Activated CD4-positive, alpha-beta T cell treated with anti-CD3 and anti-CD28 coated beads for 36 hours (primary cell): ENCODE measurements around the gene TOMM40. TPM values are rescaled to one million over a fixed set of nuclear protein-coding genes. Genes with fewer than 3 reads are reported as not detected.
"Not testable (repeated sequence)": the region's sequence is repeated elsewhere in the genome, so short reads cannot be mapped to it uniquely, and the experiment has no call there.

Experiments used
- ATAC-seq: fragments of 200-7000 bp; cut with Tn5 transposase; one replicate; pipeline ENCODE4 v1.10.0; 2021; ENCODE audit warnings: mild to moderate bottlenecking, moderate library complexity
- CTCF ChIA-PET: fragments of 350-600 bp; sonication (Branson Sonifier 250); formaldehyde crosslinking; loops from one replicate; lab custom pipeline; 2021; ENCODE audit warnings: antibody characterized with exemption; lab: Charles Lee
- POLR2A ChIA-PET: fragments of 350-600 bp; sonication (Branson Sonifier 250); formaldehyde crosslinking; loops from one replicate; lab custom pipeline; 2021; ENCODE audit warnings: antibody characterized with exemption, inconsistent platforms; lab: Charles Lee
- DNase-seq: peaks from one replicate; pipeline ENCODE4 v3.0.0-alpha.2; 2020
- H3K27ac Mint-ChIP-seq: one replicate; pipeline ENCODE4 v1.8.0; 2021; ENCODE audit warnings: mixed read lengths
- H3K27me3 Mint-ChIP-seq: one replicate; pipeline ENCODE4 v1.8.0; 2021; ENCODE audit warnings: mixed read lengths
- H3K36me3 Mint-ChIP-seq: one replicate; pipeline ENCODE4 v1.8.0; 2021; ENCODE audit warnings: low read depth, mixed read lengths
- H3K4me1 Mint-ChIP-seq: one replicate; pipeline ENCODE4 v1.8.0; 2021; ENCODE audit warnings: mixed read lengths
- H3K4me3 Mint-ChIP-seq: one replicate; pipeline ENCODE4 v1.8.0; 2021; ENCODE audit warnings: mild to moderate bottlenecking, moderate library complexity, mixed read lengths
- H3K9me3 Mint-ChIP-seq: one replicate; pipeline ENCODE4 v1.8.0; 2021; ENCODE audit warnings: low read depth, mixed read lengths
- intact Hi-C, 2 experiments: fragments of 100-400 bp; cut with DNase I in 1 of 2; cut with micrococcal nuclease in 1 of 2; formaldehyde crosslinking; loops; one replicate each; pipeline versions ENCODE4 v1.14.2 to v1.15.1; 2022 to 2024; cut with DNase I, micrococcal nuclease
- total RNA-seq, 2 experiments: library from RNA; stranded (reverse); gene quantifications; one replicate each; pipeline ENCODE4 v1.2.3, GENCODE V29; 2021

The TOMM40 gene
- total RNA-seq, 2 experiments from 2014 or later: 120 to 132 TPM

DNA sequence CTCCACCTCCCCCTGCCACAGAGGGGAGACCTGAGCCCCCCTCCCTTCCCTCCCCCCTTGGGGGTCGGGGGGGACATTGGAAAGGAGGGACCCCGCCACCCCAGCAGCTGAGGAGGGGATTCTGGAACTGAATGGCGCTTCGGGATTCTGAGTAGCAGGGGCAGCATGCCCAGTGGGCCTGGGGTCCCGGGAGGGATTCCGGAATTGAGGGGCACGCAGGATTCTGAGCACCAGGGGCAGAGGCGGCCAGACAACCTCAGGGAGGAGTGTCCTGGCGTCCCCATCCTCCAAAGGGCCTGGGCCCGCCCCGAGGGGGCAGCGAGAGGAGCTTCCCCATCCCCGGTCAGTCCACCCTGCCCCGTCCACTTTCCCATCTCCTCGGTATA lies 12.2 kb downstream of the TOMM40 start:
- DNase-seq (no peak), ATAC-seq (peak; percentile 6)
- Mint-ChIP-seq H3K27me3 (peaks cover 17% of the 10 kb centered on the region), H3K4me3 (no peak overlapping the region), H3K36me3 (peaks cover 23% of the 10 kb centered on the region), H3K9me3 (no peaks in the 10 kb centered on the region), H3K4me1 (peaks cover 8% of the 10 kb centered on the region), H3K27ac (no peak overlapping the region)
- POLR2A ChIA-PET: interaction anchor here (1.2 kb wide), 1 partner anchor 13 kb away, joined by 3 read pairs; the partner anchor contains the start of gene TOMM40
- intact Hi-C loops: loop anchor here (1.0 to 5.0 kb wide), 4 partner anchors 48 to 434 kb away; no protein-coding TSS in a partner anchor
- CTCF ChIA-PET: interaction anchor here (0.6 to 1.1 kb wide), 5 partner anchors 9 to 143 kb away, joined by 3 to 5 read pairs (median 4); no protein-coding TSS in a partner anchor

GRCh38 chr19:44903602-44904425 lies 12.8 kb downstream of the TOMM40 start:
- Mint-ChIP-seq H3K27me3 (peaks cover 17% of the 10 kb centered on the region), H3K9me3 (no peaks in the 10 kb centered on the region), H3K36me3 (peaks cover 20% of the 10 kb centered on the region), H3K4me3 (no peak overlapping the region), H3K27ac (no peak overlapping the region), H3K4me1 (peaks cover 8% of the 10 kb centered on the region)
- CTCF ChIA-PET: interaction anchor here (0.6 to 1.3 kb wide), 4 partner anchors 9 to 15 kb away, joined by 3 to 5 read pairs (median 4); no protein-coding TSS in a partner anchor
- POLR2A ChIA-PET: interaction anchor here (1.0 to 1.2 kb wide), 2 partner anchors 11 to 13 kb away, joined by 3 read pairs; partner anchors contain the start of gene TOMM40
- intact Hi-C loops: loop anchor here (1.0 to 5.0 kb wide), 4 partner anchors 47 to 433 kb away; no protein-coding TSS in a partner anchor
- DNase-seq (peak; percentile 85), ATAC-seq (peak; percentile 67)

DNA sequence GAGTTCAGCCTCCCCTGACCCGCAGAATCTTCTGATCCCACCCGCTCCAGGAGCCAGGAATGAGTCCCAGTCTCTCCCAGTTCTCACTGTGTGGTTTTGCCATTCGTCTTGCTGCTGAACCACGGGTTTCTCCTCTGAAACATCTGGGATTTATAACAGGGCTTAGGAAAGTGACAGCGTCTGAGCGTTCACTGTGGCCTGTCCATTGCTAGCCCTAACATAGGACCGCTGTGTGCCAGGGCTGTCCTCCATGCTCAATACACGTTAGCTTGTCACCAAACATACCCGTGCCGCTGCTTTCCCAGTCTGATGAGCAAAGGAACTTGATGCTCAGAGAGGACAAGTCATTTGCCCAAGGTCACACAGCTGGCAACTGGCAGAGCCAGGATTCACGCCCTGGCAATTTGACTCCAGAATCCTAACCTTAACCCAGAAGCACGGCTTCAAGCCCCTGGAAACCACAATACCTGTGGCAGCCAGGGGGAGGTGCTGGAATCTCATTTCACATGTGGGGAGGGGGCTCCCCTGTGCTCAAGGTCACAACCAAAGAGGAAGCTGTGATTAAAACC lies 13.5 kb downstream of the TOMM40 start:
- CTCF ChIA-PET: interaction anchor here (0.6 to 1.3 kb wide), 4 partner anchors 9 to 73 kb away, joined by 3 to 4 read pairs (median 3); no protein-coding TSS in a partner anchor

GRCh38 chr19:44905437-44906160 lies 14.5 kb downstream of the TOMM40 start, which contains the start of gene APOE:
APOE (plus strand) TSS chr19:44905796; CDS start chr19:44906625, 829 bp downstream.
- H3K36me3 Mint-ChIP-seq: peaks cover 13% of the 10 kb centered on the region
- H3K4me3 Mint-ChIP-seq: no peak within 1 kb of the TSS
- peaks cover 17% of the 10 kb centered on the region for H3K27me3 Mint-ChIP-seq
- CTCF ChIA-PET: interaction anchor here (0.5 to 1.1 kb wide), 7 partner anchors 47 to 653 kb away, joined by 3 to 8 read pairs (median 3); no protein-coding TSS in a partner anchor
- peaks cover 8% of the 10 kb centered on the region for H3K4me1 Mint-ChIP-seq
- no peak within 1 kb of the TSS for H3K27ac Mint-ChIP-seq
- POLR2A ChIA-PET: interaction anchor here (0.5 to 0.9 kb wide), 3 partner anchors 15 to 20 kb away, joined by 3 to 7 read pairs (median 4); partner anchors contain the start of gene TOMM40
- no peak for DNase-seq
- intact Hi-C loops: no loop called here
- no peak for ATAC-seq
- H3K9me3 Mint-ChIP-seq: no peaks in the 10 kb centered on the region

More for the DNA sequence above, 13.5 kb downstream of the TOMM40 start:
- POLR2A ChIA-PET: interaction anchor here (0.5 to 1.0 kb wide), 3 partner anchors 12 to 143 kb away, joined by 3 to 5 read pairs (median 4); no protein-coding TSS in a partner anchor
- H3K9me3 Mint-ChIP-seq: no peaks in the 10 kb centered on the region
- ATAC-seq (no peak), DNase-seq (no peak)
- no peak overlapping the region for H3K27ac Mint-ChIP-seq
- peaks cover 8% of the 10 kb centered on the region for H3K4me1 Mint-ChIP-seq
- H3K4me3 Mint-ChIP-seq: no peak overlapping the region
- intact Hi-C loops: loop anchor here in 1 of 2 experiments (5.0 kb wide), 1 partner anchor 433 kb away; no protein-coding TSS in a partner anchor
- H3K27me3 Mint-ChIP-seq: peaks cover 17% of the 10 kb centered on the region
- H3K36me3 Mint-ChIP-seq: peaks cover 20% of the 10 kb centered on the region

DNA sequence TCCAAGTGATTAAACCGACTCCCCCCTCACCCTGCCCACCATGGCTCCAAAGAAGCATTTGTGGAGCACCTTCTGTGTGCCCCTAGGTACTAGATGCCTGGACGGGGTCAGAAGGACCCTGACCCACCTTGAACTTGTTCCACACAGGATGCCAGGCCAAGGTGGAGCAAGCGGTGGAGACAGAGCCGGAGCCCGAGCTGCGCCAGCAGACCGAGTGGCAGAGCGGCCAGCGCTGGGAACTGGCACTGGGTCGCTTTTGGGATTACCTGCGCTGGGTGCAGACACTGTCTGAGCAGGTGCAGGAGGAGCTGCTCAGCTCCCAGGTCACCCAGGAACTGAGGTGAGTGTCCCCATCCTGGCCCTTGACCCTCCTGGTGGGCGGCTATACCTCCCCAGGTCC lies 16.6 kb downstream of the TOMM40 start:
- DNase-seq: no peak
- H3K27ac Mint-ChIP-seq: no peak overlapping the region
- intact Hi-C loops: no loop called here

DNA sequence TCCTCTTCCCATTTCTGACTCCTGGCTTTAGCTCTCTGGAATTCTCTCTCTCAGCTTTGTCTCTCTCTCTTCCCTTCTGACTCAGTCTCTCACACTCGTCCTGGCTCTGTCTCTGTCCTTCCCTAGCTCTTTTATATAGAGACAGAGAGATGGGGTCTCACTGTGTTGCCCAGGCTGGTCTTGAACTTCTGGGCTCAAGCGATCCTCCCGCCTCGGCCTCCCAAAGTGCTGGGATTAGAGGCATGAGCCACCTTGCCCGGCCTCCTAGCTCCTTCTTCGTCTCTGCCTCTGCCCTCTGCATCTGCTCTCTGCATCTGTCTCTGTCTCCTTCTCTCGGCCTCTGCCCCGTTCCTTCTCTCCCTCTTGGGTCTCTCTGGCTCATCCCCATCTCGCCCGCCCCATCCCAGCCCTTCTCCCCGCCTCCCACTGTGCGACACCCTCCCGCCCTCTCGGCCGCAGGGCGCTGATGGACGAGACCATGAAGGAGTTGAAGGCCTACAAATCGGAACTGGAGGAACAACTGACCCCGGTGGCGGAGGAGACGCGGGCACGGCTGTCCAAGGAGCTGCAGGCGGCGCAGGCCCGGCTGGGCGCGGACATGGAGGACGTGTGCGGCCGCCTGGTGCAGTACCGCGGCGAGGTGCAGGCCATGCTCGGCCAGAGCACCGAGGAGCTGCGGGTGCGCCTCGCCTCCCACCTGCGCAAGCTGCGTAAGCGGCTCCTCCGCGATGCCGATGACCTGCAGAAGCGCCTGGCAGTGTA lies 17.2 kb downstream of the TOMM40 start:
- Mint-ChIP-seq H3K9me3 (no peaks in the 10 kb centered on the region), H3K27ac (no peak overlapping the region), H3K4me1 (peaks cover 8% of the 10 kb centered on the region), H3K36me3 (peaks cover 3% of the 10 kb centered on the region), H3K27me3 (peaks cover 29% of the 10 kb centered on the region), H3K4me3 (no peak overlapping the region)
- CTCF ChIA-PET: no interaction called here
- DNase-seq (no peak), ATAC-seq (no peak)
- POLR2A ChIA-PET: interaction anchor here (0.6 kb wide), 1 partner anchor 49 kb away, joined by 3 read pairs; no protein-coding TSS in a partner anchor
- intact Hi-C loops: no loop called here

More for the DNA sequence above, 16.6 kb downstream of the TOMM40 start:
- no peak overlapping the region for H3K4me3 Mint-ChIP-seq
- H3K4me1 Mint-ChIP-seq: peaks cover 8% of the 10 kb centered on the region
- H3K27me3 Mint-ChIP-seq: peaks cover 23% of the 10 kb centered on the region
- ChIA-PET CTCF (no interaction called here), POLR2A (interaction anchor here (0.6 kb wide), 1 partner anchor 50 kb away, joined by 3 read pairs; no protein-coding TSS in a partner anchor)
- H3K36me3 Mint-ChIP-seq: peaks cover 6% of the 10 kb centered on the region
- ATAC-seq: no peak
- H3K9me3 Mint-ChIP-seq: no peaks in the 10 kb centered on the region

- DNase-seq (no peak), ATAC-seq (no peak)
- H3K36me3 Mint-ChIP-seq: no peaks in the 10 kb centered on the region
- intact Hi-C loops: no loop called here
- H3K9me3 Mint-ChIP-seq: no peaks in the 10 kb centered on the region
- H3K4me3 Mint-ChIP-seq: no peak overlapping the region
- no peak overlapping the region for H3K27ac Mint-ChIP-seq
- ChIA-PET POLR2A (interaction anchor here (0.9 kb wide), 1 partner anchor 11 kb away, joined by 6 read pairs; no protein-coding TSS in a partner anchor), CTCF (no interaction called here)
- peaks cover 33% of the 10 kb centered on the region for H3K27me3 Mint-ChIP-seq
- peaks cover 8% of the 10 kb centered on the region for H3K4me1 Mint-ChIP-seq
Measured at GRCh38 chr19:44908836-44909261, 17.8 kb downstream of the TOMM40 start.

DNA sequence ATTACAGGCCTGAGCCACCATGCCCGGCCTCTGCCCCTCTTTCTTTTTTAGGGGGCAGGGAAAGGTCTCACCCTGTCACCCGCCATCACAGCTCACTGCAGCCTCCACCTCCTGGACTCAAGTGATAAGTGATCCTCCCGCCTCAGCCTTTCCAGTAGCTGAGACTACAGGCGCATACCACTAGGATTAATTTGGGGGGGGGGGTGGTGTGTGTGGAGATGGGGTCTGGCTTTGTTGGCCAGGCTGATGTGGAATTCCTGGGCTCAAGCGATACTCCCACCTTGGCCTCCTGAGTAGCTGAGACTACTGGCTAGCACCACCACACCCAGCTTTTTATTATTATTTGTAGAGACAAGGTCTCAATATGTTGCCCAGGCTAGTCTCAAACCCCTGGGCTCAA lies 18.7 kb downstream of the TOMM40 start:
- ChIA-PET POLR2A (interaction anchor here (0.9 kb wide), 1 partner anchor 12 kb away, joined by 6 read pairs; no protein-coding TSS in a partner anchor), CTCF (interaction anchor here (0.5 to 0.9 kb wide), 2 partner anchors 15 to 429 kb away, joined by 3 read pairs; no protein-coding TSS in a partner anchor)
- Mint-ChIP-seq H3K36me3 (no peaks in the 10 kb centered on the region), H3K27ac (no peak overlapping the region), H3K9me3 (no peaks in the 10 kb centered on the region), H3K27me3 (peaks cover 40% of the 10 kb centered on the region), H3K4me3 (no peak overlapping the region), H3K4me1 (peaks cover 15% of the 10 kb centered on the region)
- no peak for ATAC-seq
- intact Hi-C loops: no loop called here
- no peak for DNase-seq

DNA sequence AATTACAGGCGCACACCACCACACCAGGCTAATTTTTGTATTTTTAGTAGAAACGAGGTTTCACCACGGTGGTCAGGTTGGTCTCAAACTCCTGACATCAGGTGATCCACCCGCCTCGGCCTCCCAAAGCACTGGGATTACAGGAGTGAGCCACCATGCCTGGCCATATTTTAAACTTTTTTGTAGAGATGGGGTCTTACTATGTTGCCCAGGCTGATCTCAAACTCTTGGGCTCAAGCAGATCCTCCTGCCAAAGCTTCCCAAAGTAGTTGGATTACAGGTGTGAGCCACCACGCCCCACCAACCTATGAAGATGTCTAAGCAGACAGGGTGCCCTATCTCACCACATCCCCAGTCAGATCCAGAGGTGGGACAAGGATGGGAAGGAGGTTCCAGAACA lies 20.8 kb downstream of the TOMM40 start:
- CTCF ChIA-PET: interaction anchor here (0.8 to 1.5 kb wide), 2 partner anchors 44 to 82 kb away, joined by 3 to 5 read pairs; no protein-coding TSS in a partner anchor
- H3K4me1 Mint-ChIP-seq, ATAC-seq, H3K36me3 Mint-ChIP-seq, H3K27ac Mint-ChIP-seq, intact Hi-C loops, POLR2A ChIA-PET, H3K9me3 Mint-ChIP-seq, H3K4me3 Mint-ChIP-seq, DNase-seq: not testable (repeated sequence)
- peaks cover 29% of the 10 kb centered on the region for H3K27me3 Mint-ChIP-seq

- Mint-ChIP-seq H3K36me3 (no peaks in the 10 kb centered on the region), H3K27me3 (peaks cover 27% of the 10 kb centered on the region), H3K4me1 (peaks cover 8% of the 10 kb centered on the region), H3K27ac (no peak overlapping the region), H3K4me3 (no peak overlapping the region), H3K9me3 (no peaks in the 10 kb centered on the region)
- CTCF ChIA-PET: interaction anchor here (0.6 to 1.5 kb wide), 3 partner anchors 9 to 43 kb away, joined by 3 to 4 read pairs (median 3); no protein-coding TSS in a partner anchor
- intact Hi-C loops: no loop called here
- no peak for ATAC-seq
- no peak for DNase-seq
- POLR2A ChIA-PET: no interaction called here
Measured at GRCh38 chr19:44912854-44913253, 21.8 kb downstream of the TOMM40 start.
